Ascending aorta (tissue), 2 donors: ENCODE measurements around the gene PRKAG1. TPM values are rescaled to one million over a fixed set of nuclear protein-coding genes. Genes with fewer than 3 reads are reported as not detected.

Experiments used
- DNase-seq, 2 donors: peaks; one replicate each; pipeline ENCODE4 v3.0.0-alpha.2; 2019; ENCODE audit warnings: low spot score in 2 of 2
- H3K27ac ChIP-seq, 2 donors: fragments of 200-600 bp; sonication (generic); one replicate each; pipeline ENCODE4 v1.5.1; 2016 to 2017; ENCODE audit warnings: mild to moderate bottlenecking in 1 of 2
- H3K27me3 ChIP-seq: fragments of 200-600 bp; sonication (generic); one replicate; pipeline ENCODE4 v1.5.1; 2017
- H3K36me3 ChIP-seq, 2 donors: fragments of 200-600 bp; sonication (generic); one replicate each; pipeline ENCODE4 v1.5.1; 2016
- H3K4me1 ChIP-seq, 2 donors: fragments of 200-600 bp; sonication (generic); one replicate each; pipeline ENCODE4 v1.5.1; 2016 to 2017; ENCODE audit warnings: mild to moderate bottlenecking in 1 of 2
- H3K4me3 ChIP-seq, 2 donors: fragments of 200-600 bp; sonication (generic); one replicate each; pipeline ENCODE4 v1.5.1; 2016 to 2017; ENCODE audit warnings: mild to moderate bottlenecking in 1 of 2
- H3K9me3 ChIP-seq, 2 donors: fragments of 200-600 bp; sonication (generic); one replicate each; pipeline ENCODE4 v1.5.1; 2016
- intact Hi-C: fragments of 100-400 bp; cut with DNase I; formaldehyde crosslinking; loops from one replicate; pipeline ENCODE4 v1.15.1; 2023
- total RNA-seq: library from RNA; depleted of rRNA; stranded (reverse); fragments of >200 nt; gene quantifications from one replicate; pipeline ENCODE4 v1.1.0, GENCODE V29; 2016
- TF ChIP-seq, protein P1 (sequence below), 3 experiments: fragments of 200-600 bp in 2 of 3; fragments of 450-650 bp in 1 of 3; sonication (generic) in 2 of 3; IDR thresholded peaks; one replicate each; pipeline ENCODE4 v1.5.1; 2016 to 2019; ENCODE audit warnings: antibody characterized with exemption in 3 of 3, mild to moderate bottlenecking in 1 of 3, moderate library complexity in 1 of 3

PRKAG1 gene
- total RNA-seq, 1 donor from 2014 or later: 32.8 TPM

DNA sequence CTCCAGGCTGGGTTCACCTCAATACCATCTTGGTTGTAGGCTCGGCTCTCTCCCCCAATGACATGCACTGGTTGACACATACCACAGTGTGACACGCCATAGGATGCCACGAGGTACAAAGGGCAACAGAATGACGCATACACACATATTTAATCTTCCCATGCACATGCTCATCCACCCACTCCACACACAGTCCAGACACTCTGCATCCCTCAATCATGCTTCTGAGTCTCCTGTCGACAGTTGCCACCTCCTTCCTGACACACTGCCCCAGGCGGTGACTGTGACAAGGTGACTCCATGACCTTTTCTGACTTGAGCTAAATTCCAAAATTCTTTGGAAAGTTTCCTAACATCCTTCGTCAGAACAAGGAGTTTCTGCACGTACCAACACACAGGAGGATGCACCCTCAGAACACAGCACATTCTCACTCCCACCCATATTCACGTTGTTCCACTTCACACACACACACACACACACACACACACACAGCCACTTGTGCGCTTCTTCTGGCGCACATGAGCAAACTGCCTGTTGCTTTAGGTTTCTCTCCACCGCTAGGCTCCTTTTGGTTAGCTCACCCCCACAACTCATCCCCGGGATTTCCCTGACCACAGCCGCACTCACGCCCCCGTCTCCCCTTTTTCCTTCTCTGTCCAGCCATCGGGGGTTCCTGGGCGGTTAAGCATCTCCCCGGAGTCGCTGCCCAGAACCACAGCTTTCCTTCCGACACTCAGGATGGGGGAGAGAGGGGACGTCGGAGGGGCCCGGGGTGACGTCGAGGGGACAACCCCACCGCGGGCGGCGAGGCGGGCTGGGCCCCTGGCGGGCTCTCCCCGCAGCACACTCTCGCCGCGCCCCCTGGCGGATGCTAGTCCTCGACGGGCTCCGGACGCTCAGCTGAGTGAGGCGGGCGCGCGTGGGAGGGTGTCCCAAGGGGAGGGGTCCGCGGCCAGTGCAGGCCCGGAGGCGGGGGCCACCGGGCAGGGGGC lies 41.0 kb downstream of the PRKAG1 start:
- Histone ChIP-seq H3K36me3 (no peaks in the 10 kb centered on the region), H3K4me3 (peak overlapping the region; percentile 41 to 60), H3K27me3 (peaks cover 29% of the 10 kb centered on the region), H3K27ac (no peak overlapping the region), H3K9me3 (no peaks in the 10 kb centered on the region), H3K4me1 (peaks cover 25 to 29% of the 10 kb centered on the region in 2 donors)
- DNase-seq: peak in 1 of 2 donors; percentile 80
- intact Hi-C loops: no loop called here
- TF ChIP-seq, protein P1, sequence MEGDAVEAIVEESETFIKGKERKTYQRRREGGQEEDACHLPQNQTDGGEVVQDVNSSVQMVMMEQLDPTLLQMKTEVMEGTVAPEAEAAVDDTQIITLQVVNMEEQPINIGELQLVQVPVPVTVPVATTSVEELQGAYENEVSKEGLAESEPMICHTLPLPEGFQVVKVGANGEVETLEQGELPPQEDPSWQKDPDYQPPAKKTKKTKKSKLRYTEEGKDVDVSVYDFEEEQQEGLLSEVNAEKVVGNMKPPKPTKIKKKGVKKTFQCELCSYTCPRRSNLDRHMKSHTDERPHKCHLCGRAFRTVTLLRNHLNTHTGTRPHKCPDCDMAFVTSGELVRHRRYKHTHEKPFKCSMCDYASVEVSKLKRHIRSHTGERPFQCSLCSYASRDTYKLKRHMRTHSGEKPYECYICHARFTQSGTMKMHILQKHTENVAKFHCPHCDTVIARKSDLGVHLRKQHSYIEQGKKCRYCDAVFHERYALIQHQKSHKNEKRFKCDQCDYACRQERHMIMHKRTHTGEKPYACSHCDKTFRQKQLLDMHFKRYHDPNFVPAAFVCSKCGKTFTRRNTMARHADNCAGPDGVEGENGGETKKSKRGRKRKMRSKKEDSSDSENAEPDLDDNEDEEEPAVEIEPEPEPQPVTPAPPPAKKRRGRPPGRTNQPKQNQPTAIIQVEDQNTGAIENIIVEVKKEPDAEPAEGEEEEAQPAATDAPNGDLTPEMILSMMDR (IDR thresholded peaks at IDR 0.05): peak; percentile 70 to 85 (median 74)

DNA sequence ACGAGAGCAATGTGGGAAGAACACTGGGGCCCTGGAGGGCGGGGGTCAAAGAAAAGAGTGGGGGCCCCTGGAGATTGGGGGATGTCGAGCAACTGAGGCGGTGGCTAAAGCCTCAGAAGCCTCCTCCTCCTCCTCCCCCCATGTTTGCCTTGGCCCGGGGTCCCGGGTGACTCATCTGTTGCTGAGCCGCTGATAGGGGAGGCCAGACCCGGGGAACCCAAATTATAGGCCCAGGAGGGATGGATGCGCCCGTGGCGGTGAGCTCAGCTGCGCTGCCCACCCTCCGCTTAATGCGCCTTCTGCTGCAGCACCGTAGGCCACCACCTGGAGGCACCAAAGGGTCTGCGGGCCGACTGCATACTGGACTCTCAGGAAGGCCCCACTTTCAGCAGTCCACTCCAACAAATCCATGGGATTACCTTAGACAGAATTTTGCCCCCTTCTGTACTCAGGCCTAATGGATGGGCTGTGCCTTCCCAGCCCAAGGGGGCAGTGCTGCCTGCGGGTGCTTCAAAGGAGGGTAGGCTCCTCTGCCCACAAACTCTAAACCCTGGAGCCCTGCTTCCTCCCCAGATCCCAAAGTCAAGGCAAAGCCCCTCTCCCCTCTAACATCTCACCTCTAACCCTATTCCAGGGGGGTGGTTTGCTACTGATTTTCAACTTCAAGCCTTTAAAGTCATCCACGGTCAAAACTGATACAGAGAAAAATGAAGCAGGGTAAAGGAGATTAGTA lies 44.5 kb downstream of the PRKAG1 start:
- H3K27ac ChIP-seq: no peak overlapping the region
- H3K27me3 ChIP-seq: peaks cover 10% of the 10 kb centered on the region
- H3K9me3 ChIP-seq: no peaks in the 10 kb centered on the region
- H3K4me3 ChIP-seq: no peak overlapping the region
- no peaks in the 10 kb centered on the region for H3K36me3 ChIP-seq
- peak in 1 of 2 donors; percentile 82 for DNase-seq
- TF ChIP-seq, protein P1 (IDR thresholded peaks at IDR 0.05): peak; percentile 43 to 68 (median 65)
- H3K4me1 ChIP-seq: peaks cover 11 to 21% of the 10 kb centered on the region in 2 donors
- intact Hi-C loops: no loop called here

DNA sequence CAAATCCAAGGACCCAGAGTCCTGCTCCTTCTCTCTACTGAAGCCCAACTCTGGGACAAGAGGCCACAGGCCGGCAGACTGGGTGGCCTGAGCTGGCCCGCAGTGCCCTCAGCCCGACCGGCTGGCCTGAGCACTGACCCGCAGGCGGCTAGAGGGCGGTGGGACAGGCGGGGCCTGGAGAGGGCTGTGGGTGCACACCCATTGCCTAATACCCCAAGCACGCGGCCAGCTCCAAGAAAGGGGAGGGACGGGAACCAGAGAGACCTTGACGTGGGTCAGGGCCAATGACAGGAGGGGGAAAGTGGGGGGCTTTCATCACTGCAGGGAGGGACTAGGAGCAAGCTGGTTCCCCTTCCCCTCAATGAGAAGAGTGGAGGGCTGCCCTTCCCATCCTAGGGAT lies 45.0 kb downstream of the PRKAG1 start:
- Histone ChIP-seq H3K4me3 (no peak overlapping the region), H3K36me3 (no peaks in the 10 kb centered on the region), H3K9me3 (no peaks in the 10 kb centered on the region), H3K27me3 (peaks cover 10% of the 10 kb centered on the region), H3K27ac (no peak overlapping the region), H3K4me1 (peaks cover 5 to 15% of the 10 kb centered on the region in 2 donors)
- no peak for DNase-seq
- TF ChIP-seq, protein P1 (IDR thresholded peaks at IDR 0.05): no peak
- intact Hi-C loops: no loop called here

DNA sequence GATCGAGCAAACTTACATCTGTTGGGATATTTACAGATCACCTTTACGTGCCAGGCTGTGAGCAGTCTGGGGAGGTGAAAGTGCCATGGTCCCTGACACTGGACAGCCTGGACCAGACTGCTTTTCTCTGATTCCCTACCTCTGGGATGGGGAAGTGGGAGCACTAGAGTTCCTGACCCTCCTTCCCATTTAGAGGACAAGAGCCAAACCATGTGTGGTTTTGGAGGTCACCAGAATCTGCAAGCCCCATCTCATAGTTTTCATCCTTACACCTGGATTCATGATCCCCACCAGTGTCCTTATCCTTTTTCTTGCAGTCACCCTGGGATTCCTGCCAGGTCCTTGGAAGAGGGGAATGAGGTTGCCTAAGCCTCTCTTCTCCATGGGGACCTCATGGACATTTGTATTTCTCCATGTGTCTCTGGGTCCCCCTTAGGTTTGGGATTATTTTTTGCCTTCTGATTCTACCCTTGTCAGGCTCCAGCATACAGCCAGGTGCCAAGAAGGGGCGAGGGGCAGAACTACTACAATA lies 45.6 kb downstream of the PRKAG1 start:
- H3K9me3 ChIP-seq: no peaks in the 10 kb centered on the region
- TF ChIP-seq, protein P1 (IDR thresholded peaks at IDR 0.05): no peak
- no peak overlapping the region for H3K27ac ChIP-seq
- H3K27me3 ChIP-seq: peaks cover 7% of the 10 kb centered on the region
- no peak for DNase-seq
- H3K4me3 ChIP-seq: no peak overlapping the region
- H3K4me1 ChIP-seq: peaks cover under 1 to 10% of the 10 kb centered on the region in 2 donors
- no peaks in the 10 kb centered on the region for H3K36me3 ChIP-seq
- intact Hi-C loops: no loop called here

DNA sequence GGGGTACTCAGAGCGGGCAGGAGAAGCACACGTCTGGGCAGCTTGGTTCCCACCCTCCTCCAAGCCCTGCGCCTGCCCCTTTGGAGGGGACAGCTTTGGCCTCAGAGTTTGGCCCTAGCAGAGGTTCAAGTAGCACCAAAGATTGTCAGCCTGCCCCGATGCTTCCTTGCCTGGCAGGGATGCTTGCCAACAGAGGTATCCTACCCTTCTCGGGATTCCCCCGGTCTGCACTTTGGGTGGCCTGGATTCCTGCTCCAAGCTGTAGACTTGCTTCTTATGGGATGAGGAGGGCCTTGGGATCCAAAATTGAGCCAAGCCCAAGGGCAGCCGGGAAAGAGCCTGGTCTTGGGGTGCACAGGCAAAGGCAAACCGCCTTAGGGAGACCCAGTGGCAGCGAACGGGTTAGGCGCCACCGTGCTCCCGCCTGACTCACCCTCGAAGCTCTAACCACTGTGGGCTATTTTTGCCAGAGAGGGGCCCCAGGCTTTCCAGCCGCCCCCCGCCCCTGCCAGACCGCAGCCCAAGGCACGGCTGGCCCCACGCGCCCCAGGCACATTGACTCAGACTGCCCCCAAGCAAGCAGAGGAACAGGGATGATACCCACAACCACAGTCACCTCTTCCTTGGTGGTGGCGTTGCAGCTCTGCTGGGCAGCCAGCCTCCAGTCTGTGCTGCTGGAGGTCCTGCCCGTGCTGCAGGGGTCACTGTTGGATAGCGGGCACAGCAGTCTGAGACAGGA lies 46.2 kb downstream of the PRKAG1 start:
- Histone ChIP-seq H3K9me3 (no peaks in the 10 kb centered on the region), H3K27me3 (peaks cover 6% of the 10 kb centered on the region), H3K4me1 (peaks cover 0 to 8% of the 10 kb centered on the region in 2 donors), H3K27ac (no peak overlapping the region), H3K4me3 (no peak overlapping the region), H3K36me3 (no peaks in the 10 kb centered on the region)
- no peak for DNase-seq
- intact Hi-C loops: no loop called here
- TF ChIP-seq, protein P1 (IDR thresholded peaks at IDR 0.05): no peak
